Panc1 (cell line): ENCODE results near the gene TMCC1. TPM values are rescaled to one million over a fixed set of nuclear protein-coding genes. Genes with fewer than 3 reads are reported as not detected.

Experiments
- ATAC-seq: fragments of 200-7000 bp; cut with Tn5 transposase; 2 replicates; pipeline ENCODE4 v1.9.1; 2020; ENCODE audit warnings: mild to moderate bottlenecking, moderate library complexity
- BruUV-seq: library from RNA; stranded (reverse); fragments of 400-500 nt; replicated peaks from 2 replicates; lab custom pipeline; 2021; lab: Mats Ljungman, UMichigan
- CTCF ChIA-PET: fragments of 300-600 bp; sonication (Branson Sonifier 250); formaldehyde crosslinking; loops from one replicate; lab custom pipeline; 2022; ENCODE audit warnings: antibody characterized with exemption; lab: Charles Lee
- POLR2A ChIA-PET: fragments of 300-600 bp; sonication (Branson Sonifier 250); formaldehyde crosslinking; loops from one replicate; lab custom pipeline; 2022; ENCODE audit warnings: antibody characterized with exemption; lab: Charles Lee
- DNase-seq: peaks from one replicate; pipeline ENCODE4 v3.0.0-alpha.2; 2010; ENCODE audit warnings: low read depth, low spot score
- H3K27ac ChIP-seq: 2 replicates; pipeline ENCODE4 v1.5.1; 2011; ENCODE audit warnings: mild to moderate bottlenecking, low read length, inconsistent platforms
- H3K27me3 ChIP-seq: fragments of 200-500 bp; sonication (Bioruptor generic); 2 replicates; pipeline ENCODE4 v1.6.0; 2014; ENCODE audit warnings: low read length, inconsistent platforms; ENCODE audit not compliant: control insufficient read depth, insufficient read depth
- H3K36me3 ChIP-seq: fragments of 200-500 bp; sonication (Bioruptor generic); 2 replicates; pipeline ENCODE4 v1.5.1; 2014; ENCODE audit warnings: inconsistent platforms, mild to moderate bottlenecking, low read length, moderate library complexity; ENCODE audit not compliant: control insufficient read depth, insufficient read depth
- H3K4me1 ChIP-seq: 2 replicates; pipeline ENCODE4 v1.5.1; 2011; ENCODE audit warnings: inconsistent platforms, mild to moderate bottlenecking, low read length, moderate library complexity; ENCODE audit not compliant: control insufficient read depth, insufficient read depth
- H3K4me3 ChIP-seq, 2 experiments: 2 replicates each; pipeline ENCODE4 v1.5.1; 2011 to 2012; ENCODE audit warnings: low read depth in 2 of 2, low read length in 2 of 2, mild to moderate bottlenecking in 2 of 2, inconsistent platforms in 1 of 2, moderate library complexity in 1 of 2
- H3K9me3 ChIP-seq: fragments of 200-500 bp; sonication (Bioruptor generic); 2 replicates; pipeline ENCODE4 v1.5.1; 2014; ENCODE audit warnings: low read depth, mild to moderate bottlenecking, inconsistent platforms, low read length, moderate library complexity; ENCODE audit not compliant: control insufficient read depth, insufficient read depth
- CTCF ChIP-seq: fragments of 450-650 bp; IDR thresholded peaks from 2 replicates; pipeline ENCODE4 v1.5.1; 2017; ENCODE audit warnings: mild to moderate bottlenecking
- POLR2AphosphoS5 ChIP-seq: IDR thresholded peaks from 2 replicates; pipeline ENCODE4 v1.6.1; 2012; ENCODE audit warnings: mild to moderate bottlenecking, low read depth, low read length, moderate library complexity
- REST ChIP-seq, 2 experiments: IDR thresholded peaks; 2 replicates each; pipeline ENCODE4 v1.6.1; 2011 to 2012; ENCODE audit warnings: low read depth in 2 of 2, control low read depth in 1 of 2, low read length in 1 of 2, mild to moderate bottlenecking in 1 of 2, moderate library complexity in 1 of 2; ENCODE audit not compliant: insufficient read depth in 1 of 2
- SIN3A ChIP-seq: IDR thresholded peaks from 2 replicates; pipeline ENCODE4 v1.6.1; 2012; ENCODE audit warnings: low read depth, mild to moderate bottlenecking, low read length, moderate library complexity, borderline replicate concordance; ENCODE audit not compliant: insufficient read depth
- TCF7L2 ChIP-seq: IDR thresholded peaks from 2 replicates; pipeline ENCODE4 v1.6.1; 2011; ENCODE audit warnings: mild to moderate bottlenecking, low read depth, low read length, inconsistent platforms
- in situ Hi-C: cut with HindIII; loops from 2 replicates; pipeline ENCODE4 v1.10.0; 2016; ENCODE audit warnings: low sequenced_read_pairs, low pct_unique_long_range_greater_than_20kb
- intact Hi-C: fragments of 100-400 bp; cut with micrococcal nuclease; formaldehyde crosslinking; loops from one replicate; pipeline ENCODE4 v1.10.0; 2022; ENCODE audit not compliant: unreplicated experiment
- total RNA-seq: library from RNA; stranded (reverse); gene quantifications from one replicate; pipeline ENCODE4 v1.2.1, GENCODE V29; 2021; ENCODE audit not compliant: unreplicated experiment

TMCC1 gene
- total RNA-seq, 1 experiment from 2014 or later, result 33.2 TPM

- no peaks in the 10 kb centered on the region for H3K4me1 ChIP-seq
- no peaks in the 10 kb centered on the region for H3K27me3 ChIP-seq
- ChIA-PET CTCF (no interaction called here), POLR2A (no interaction called here)
- DNase-seq, result no peak
- BruUV-seq, result no TSS peak
- no peak overlapping the region for H3K27ac ChIP-seq
- TF ChIP-seq CTCF (no peak), TCF7L2 (no peak), POLR2AphosphoS5 (no peak), SIN3A (no peak), REST (IDR thresholded peaks at IDR 0.05; ENCODE audit: insufficient read depth in 1 of 2, low read depth in 2 of 2, low read length in 1 of 2) (no peak)
- no peak for ATAC-seq
- H3K4me3 ChIP-seq, result no peak overlapping the region
- no peaks in the 10 kb centered on the region for H3K36me3 ChIP-seq
- no peaks in the 10 kb centered on the region for H3K9me3 ChIP-seq
- in situ Hi-C loops (no loop called here), intact Hi-C loops (no loop called here)
Measured at GRCh38 chr3:129747992-129748391, 145.5 kb downstream of the TMCC1 start.

- BruUV-seq, result no TSS peak
- no peak overlapping the region for H3K27ac ChIP-seq
- DNase-seq (no peak), ATAC-seq (no peak)
- intact Hi-C loops (no loop called here), in situ Hi-C loops (no loop called here)
- ChIA-PET CTCF (interaction anchor here (0.6 kb wide), 2 partner anchors 37 to 416 kb away, joined by 3 read pairs; no protein-coding TSS in a partner anchor), POLR2A (no interaction called here)
- no peak overlapping the region for H3K4me3 ChIP-seq
- no peaks in the 10 kb centered on the region for H3K36me3 ChIP-seq
- TF ChIP-seq POLR2AphosphoS5, result no peak
- no peak for TF ChIP-seq REST (IDR thresholded peaks at IDR 0.05; ENCODE audit: insufficient read depth in 1 of 2, low read depth in 2 of 2, low read length in 1 of 2)
- TF ChIP-seq SIN3A, result no peak
- no peak for TF ChIP-seq CTCF
- no peak for TF ChIP-seq TCF7L2
- no peaks in the 10 kb centered on the region for H3K9me3 ChIP-seq
- no peaks in the 10 kb centered on the region for H3K27me3 ChIP-seq
- no peaks in the 10 kb centered on the region for H3K4me1 ChIP-seq
Measured at GRCh38 chr3:129747136-129747535, 146.4 kb downstream of the TMCC1 start.
